Measurements from ENCODE around the gene ATG7. TPM values are rescaled to one million over a fixed set of nuclear protein-coding genes. Genes with fewer than 3 reads are reported as not detected.

The ATG7 gene
- total RNA-seq, 2 experiments from 2014 or later, result 31.0 to 33.1 TPM

- intact Hi-C loops (cut with micrococcal nuclease), result no loop called here
- Mint-ChIP-seq H3K36me3 (ENCODE audit: low read depth) (peaks cover 33% of the 10 kb centered on the region), H3K27me3 (no peaks in the 10 kb centered on the region), H3K4me1 (ENCODE audit: low read depth) (peaks cover 35% of the 10 kb centered on the region), H3K4me3 (no peak overlapping the region), H3K27ac (no peak overlapping the region), H3K9me3 (no peaks in the 10 kb centered on the region)
- TF ChIP-seq, protein P1, sequence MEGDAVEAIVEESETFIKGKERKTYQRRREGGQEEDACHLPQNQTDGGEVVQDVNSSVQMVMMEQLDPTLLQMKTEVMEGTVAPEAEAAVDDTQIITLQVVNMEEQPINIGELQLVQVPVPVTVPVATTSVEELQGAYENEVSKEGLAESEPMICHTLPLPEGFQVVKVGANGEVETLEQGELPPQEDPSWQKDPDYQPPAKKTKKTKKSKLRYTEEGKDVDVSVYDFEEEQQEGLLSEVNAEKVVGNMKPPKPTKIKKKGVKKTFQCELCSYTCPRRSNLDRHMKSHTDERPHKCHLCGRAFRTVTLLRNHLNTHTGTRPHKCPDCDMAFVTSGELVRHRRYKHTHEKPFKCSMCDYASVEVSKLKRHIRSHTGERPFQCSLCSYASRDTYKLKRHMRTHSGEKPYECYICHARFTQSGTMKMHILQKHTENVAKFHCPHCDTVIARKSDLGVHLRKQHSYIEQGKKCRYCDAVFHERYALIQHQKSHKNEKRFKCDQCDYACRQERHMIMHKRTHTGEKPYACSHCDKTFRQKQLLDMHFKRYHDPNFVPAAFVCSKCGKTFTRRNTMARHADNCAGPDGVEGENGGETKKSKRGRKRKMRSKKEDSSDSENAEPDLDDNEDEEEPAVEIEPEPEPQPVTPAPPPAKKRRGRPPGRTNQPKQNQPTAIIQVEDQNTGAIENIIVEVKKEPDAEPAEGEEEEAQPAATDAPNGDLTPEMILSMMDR (IDR thresholded peaks at IDR 0.05), result no peak
- ChIA-PET CTCF (interaction anchor here (1.1 kb wide), 1 partner anchor 11 kb away, joined by 4 read pairs; no protein-coding TSS in a partner anchor), POLR2A (no interaction called here)
- DNase-seq (no peak), ATAC-seq (no peak)
These were observed 11.8 kb downstream of the ATG7 start for GRCh38 chr3:11284011-11284410.

- Mint-ChIP-seq H3K27ac (no peak overlapping the region), H3K9me3 (no peaks in the 10 kb centered on the region), H3K4me3 (no peak overlapping the region), H3K27me3 (no peaks in the 10 kb centered on the region), H3K36me3 (ENCODE audit: low read depth) (peaks cover 43% of the 10 kb centered on the region), H3K4me1 (ENCODE audit: low read depth) (peaks cover 46% of the 10 kb centered on the region)
- intact Hi-C loops (cut with micrococcal nuclease), result no loop called here
- POLR2A ChIA-PET, result interaction anchor here (0.9 kb wide), 1 partner anchor 79 kb away, joined by 3 read pairs; no protein-coding TSS in a partner anchor
- TF ChIP-seq, protein P1 (IDR thresholded peaks at IDR 0.05), result no peak
- CTCF ChIA-PET, result interaction anchor here (1.1 to 1.6 kb wide), 3 partner anchors 11 to 47 kb away, joined by 3 to 6 read pairs (median 5); no protein-coding TSS in a partner anchor
- DNase-seq (no peak), ATAC-seq (no peak)
These were observed 13.3 kb downstream of the ATG7 start for GRCh38 chr3:11285471-11285870.

DNA sequence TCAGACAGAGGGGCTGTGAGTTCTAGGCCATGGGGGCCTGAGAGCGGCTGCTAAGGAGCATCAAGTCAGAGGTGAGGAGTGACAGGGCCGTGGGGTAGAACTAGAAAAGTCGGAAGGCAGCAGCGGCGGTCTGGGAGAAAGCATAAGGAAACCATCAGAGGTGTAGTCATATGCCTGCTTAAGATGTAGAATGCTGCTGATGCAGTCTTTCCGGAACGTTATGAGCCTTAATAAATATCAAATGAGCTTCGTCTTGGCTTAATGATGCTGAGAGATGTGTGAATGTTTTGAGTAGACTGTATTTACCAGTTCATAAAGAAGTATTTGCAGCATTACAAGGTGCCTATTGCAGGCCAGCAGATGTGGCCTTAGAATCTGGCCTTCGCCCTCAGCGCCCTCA, 15.2 kb downstream of the ATG7 start:
- POLR2A ChIA-PET, result interaction anchor here (1.1 to 3.1 kb wide), 4 partner anchors 9 to 15 kb away, joined by 3 to 21 read pairs (median 10); partner anchors contain the start of gene ATG7
- ATAC-seq, result no peak
- CTCF ChIA-PET, result interaction anchor here (1.2 to 3.4 kb wide), 4 partner anchors 8 to 51 kb away, joined by 3 to 15 read pairs (median 12); partner anchors contain the start of gene ATG7
- no peak for DNase-seq
- intact Hi-C loops (cut with micrococcal nuclease), result no loop called here
- H3K36me3 Mint-ChIP-seq (ENCODE audit: low read depth), result peaks cover 48% of the 10 kb centered on the region
- TF ChIP-seq, protein P1 (IDR thresholded peaks at IDR 0.05), result no peak
- H3K27ac Mint-ChIP-seq, result peak overlapping the region; percentile 40
- peaks cover 53% of the 10 kb centered on the region for H3K4me1 Mint-ChIP-seq (ENCODE audit: low read depth)
- no peaks in the 10 kb centered on the region for H3K27me3 Mint-ChIP-seq
- H3K9me3 Mint-ChIP-seq, result no peaks in the 10 kb centered on the region
- no peak overlapping the region for H3K4me3 Mint-ChIP-seq

- H3K4me1 Mint-ChIP-seq (ENCODE audit: low read depth), result peaks cover 58% of the 10 kb centered on the region
- intact Hi-C loops (cut with micrococcal nuclease), result loop anchor here (2.0 kb wide), 1 partner anchor 49 kb away; no protein-coding TSS in a partner anchor
- H3K9me3 Mint-ChIP-seq, result no peaks in the 10 kb centered on the region
- no peaks in the 10 kb centered on the region for H3K27me3 Mint-ChIP-seq
- ATAC-seq, result no peak
- peaks cover 48% of the 10 kb centered on the region for H3K36me3 Mint-ChIP-seq (ENCODE audit: low read depth)
- ChIA-PET CTCF (interaction anchor here (0.7 to 3.4 kb wide), 7 partner anchors 9 to 52 kb away, joined by 3 to 15 read pairs (median 4); partner anchors contain the start of gene ATG7), POLR2A (interaction anchor here (0.9 to 3.1 kb wide), 4 partner anchors 9 to 41 kb away, joined by 3 to 21 read pairs (median 10); partner anchors contain the start of gene ATG7)
- H3K4me3 Mint-ChIP-seq, result no peak overlapping the region
- peak overlapping the region; percentile 89 for H3K27ac Mint-ChIP-seq
- DNase-seq, result no peak
- TF ChIP-seq, protein P1 (IDR thresholded peaks at IDR 0.05), result no peak
These were observed 15.9 kb downstream of the ATG7 start for GRCh38 chr3:11288021-11288491.
